Endothelial cell of umbilical vein (primary cell): ENCODE measurements around the gene USP6NL.

Experiments
- EZH2 ChIP-seq: IDR thresholded peaks from 2 replicates; pipeline ENCODE4 v1.6.1; 2012; ENCODE audit warnings: borderline replicate concordance, low read depth, mild to moderate bottlenecking, moderate library complexity, low read length, inconsistent platforms; ENCODE audit not compliant: severe bottlenecking
- JUN ChIP-seq: IDR thresholded peaks from 2 replicates; pipeline ENCODE4 v1.6.1; 2011; ENCODE audit warnings: borderline replicate concordance, low read depth; ENCODE audit not compliant: insufficient read length, insufficient read depth
- MYC ChIP-seq: IDR thresholded peaks from one replicate; pipeline ENCODE4 v1.6.1; 2011; ENCODE audit warnings: mild to moderate bottlenecking, low read depth, low read length
- POLR2A ChIP-seq: IDR thresholded peaks from 2 replicates; pipeline ENCODE4 v1.6.1; 2012; ENCODE audit warnings: low read depth, mild to moderate bottlenecking, control low read depth, low read length
- POLR2AphosphoS5 ChIP-seq: IDR thresholded peaks from 2 replicates; pipeline ENCODE4 v1.6.1; 2012; ENCODE audit warnings: low read depth, mild to moderate bottlenecking, control low read depth, low read length, moderate library complexity; ENCODE audit not compliant: insufficient read depth
- TF ChIP-seq, protein P1 (sequence below), 2 donors: IDR thresholded peaks; 1 replicate in 1 of 2; 2 replicates in 1 of 2; pipeline ENCODE4 v1.5.1; 2011; ENCODE audit warnings: low read length in 2 of 2, mild to moderate bottlenecking in 2 of 2, moderate library complexity in 2 of 2, control low read depth in 1 of 2, inconsistent platforms in 1 of 2, low read depth in 1 of 2; ENCODE audit not compliant: insufficient read depth in 1 of 2; ENCODE audit errors: extremely low read depth in 1 of 2
- TF ChIP-seq, protein P2 (sequence below): IDR thresholded peaks from 2 replicates; pipeline ENCODE4 v1.6.1; 2011; ENCODE audit not compliant: insufficient read depth, insufficient read length

GRCh38 chr10:11653758-11654471 is 42.5 kb upstream of the USP6NL start:
- TF ChIP-seq, protein P1, sequence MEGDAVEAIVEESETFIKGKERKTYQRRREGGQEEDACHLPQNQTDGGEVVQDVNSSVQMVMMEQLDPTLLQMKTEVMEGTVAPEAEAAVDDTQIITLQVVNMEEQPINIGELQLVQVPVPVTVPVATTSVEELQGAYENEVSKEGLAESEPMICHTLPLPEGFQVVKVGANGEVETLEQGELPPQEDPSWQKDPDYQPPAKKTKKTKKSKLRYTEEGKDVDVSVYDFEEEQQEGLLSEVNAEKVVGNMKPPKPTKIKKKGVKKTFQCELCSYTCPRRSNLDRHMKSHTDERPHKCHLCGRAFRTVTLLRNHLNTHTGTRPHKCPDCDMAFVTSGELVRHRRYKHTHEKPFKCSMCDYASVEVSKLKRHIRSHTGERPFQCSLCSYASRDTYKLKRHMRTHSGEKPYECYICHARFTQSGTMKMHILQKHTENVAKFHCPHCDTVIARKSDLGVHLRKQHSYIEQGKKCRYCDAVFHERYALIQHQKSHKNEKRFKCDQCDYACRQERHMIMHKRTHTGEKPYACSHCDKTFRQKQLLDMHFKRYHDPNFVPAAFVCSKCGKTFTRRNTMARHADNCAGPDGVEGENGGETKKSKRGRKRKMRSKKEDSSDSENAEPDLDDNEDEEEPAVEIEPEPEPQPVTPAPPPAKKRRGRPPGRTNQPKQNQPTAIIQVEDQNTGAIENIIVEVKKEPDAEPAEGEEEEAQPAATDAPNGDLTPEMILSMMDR (IDR thresholded peaks at IDR 0.05; ENCODE audit: extremely low read depth in 1 of 2, insufficient read depth in 1 of 2, low read depth in 1 of 2, low read length in 2 of 2) = no peak
- no peak for TF ChIP-seq EZH2
- no peak for TF ChIP-seq POLR2AphosphoS5
- TF ChIP-seq, protein P2, sequence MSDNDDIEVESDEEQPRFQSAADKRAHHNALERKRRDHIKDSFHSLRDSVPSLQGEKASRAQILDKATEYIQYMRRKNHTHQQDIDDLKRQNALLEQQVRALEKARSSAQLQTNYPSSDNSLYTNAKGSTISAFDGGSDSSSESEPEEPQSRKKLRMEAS = no peak
- no peak for TF ChIP-seq POLR2A
- TF ChIP-seq MYC = no peak
- TF ChIP-seq JUN = no peak
